GM23338 (cell line): ENCODE results near the gene CACHD1. TPM values are rescaled to one million over a fixed set of nuclear protein-coding genes. Genes with fewer than 3 reads are reported as not detected.

Experiments
- ATAC-seq: fragments of 200-7000 bp; cut with Tn5 transposase; 3 replicates; pipeline ENCODE4 v1.9.1; 2020
- DNase-seq: peaks from one replicate; pipeline ENCODE4 v3.0.0-alpha.2; 2015; ENCODE audit warnings: low spot score
- H2AFZ ChIP-seq: fragments of 200-600 bp; sonication (generic); 2 replicates; pipeline ENCODE4 v1.8.0; 2016; ENCODE audit warnings: antibody characterized with exemption, mild to moderate bottlenecking, moderate library complexity
- H3F3A ChIP-seq: fragments of 200-600 bp; sonication (generic); replicated peaks from 2 replicates; pipeline ENCODE4 v1.8.0; 2017; ENCODE audit warnings: antibody characterized with exemption, mixed run types, low read depth
- H3K27ac ChIP-seq: fragments of 200-600 bp; sonication (generic); 2 replicates; pipeline ENCODE4 v1.6.1; 2016; ENCODE audit warnings: low read depth
- H3K27me3 ChIP-seq: fragments of 200-600 bp; sonication (generic); 2 replicates; pipeline ENCODE4 v1.8.0; 2016; ENCODE audit warnings: mild to moderate bottlenecking, mixed run types, moderate library complexity; ENCODE audit not compliant: insufficient read depth
- H3K36me3 ChIP-seq: fragments of 200-600 bp; sonication (generic); 2 replicates; pipeline ENCODE4 v1.8.0; 2016; ENCODE audit warnings: mild to moderate bottlenecking; ENCODE audit not compliant: insufficient read depth
- H3K4me1 ChIP-seq: fragments of 200-600 bp; sonication (generic); 2 replicates; pipeline ENCODE4 v1.8.0; 2016; ENCODE audit warnings: mild to moderate bottlenecking, moderate library complexity; ENCODE audit not compliant: insufficient read depth
- H3K4me2 ChIP-seq: fragments of 200-600 bp; sonication (generic); 2 replicates; pipeline ENCODE4 v1.7.1; 2017; ENCODE audit warnings: mixed run types
- H3K4me3 ChIP-seq: fragments of 200-600 bp; sonication (generic); 2 replicates; pipeline ENCODE4 v1.6.1; 2016; ENCODE audit warnings: mixed run types
- H3K79me2 ChIP-seq: fragments of 200-600 bp; sonication (generic); replicated peaks from 2 replicates; pipeline ENCODE4 v1.8.0; 2017; ENCODE audit warnings: mild to moderate bottlenecking; ENCODE audit not compliant: insufficient read depth
- H3K9me2 ChIP-seq: fragments of 200-600 bp; sonication (generic); 2 replicates; pipeline ENCODE4 v1.8.0; 2017; ENCODE audit not compliant: insufficient read depth
- H4K20me1 ChIP-seq: fragments of 200-600 bp; sonication (generic); replicated peaks from 2 replicates; pipeline ENCODE4 v1.8.0; 2017; ENCODE audit warnings: mild to moderate bottlenecking; ENCODE audit not compliant: insufficient read depth
- H3K27ac Mint-ChIP-seq: 2 replicates; pipeline ENCODE4 v1.8.0; 2020; ENCODE audit warnings: inconsistent platforms, mild to moderate bottlenecking, moderate library complexity, mixed read lengths
- H3K27me3 Mint-ChIP-seq: 3 replicates; pipeline ENCODE4 v1.8.0; 2022; ENCODE audit warnings: low read depth, mild to moderate bottlenecking, moderate library complexity, mixed read lengths, inconsistent platforms; ENCODE audit not compliant: insufficient read depth, poor library complexity
- H3K36me3 Mint-ChIP-seq: 3 replicates; pipeline ENCODE4 v1.8.0; 2021; ENCODE audit warnings: low read depth, mild to moderate bottlenecking, inconsistent platforms, moderate library complexity, mixed read lengths
- H3K4me1 Mint-ChIP-seq: 3 replicates; pipeline ENCODE4 v1.8.0; 2020; ENCODE audit warnings: mild to moderate bottlenecking, inconsistent platforms, mixed read lengths
- H3K4me3 Mint-ChIP-seq: 3 replicates; pipeline ENCODE4 v1.8.0; 2021; ENCODE audit warnings: moderate library complexity, mild to moderate bottlenecking, inconsistent platforms, mixed read lengths
- H3K9me3 Mint-ChIP-seq: 3 replicates; pipeline ENCODE4 v1.8.0; 2020; ENCODE audit warnings: moderate library complexity, mild to moderate bottlenecking, inconsistent platforms, mixed read lengths
- CREB1 ChIP-seq: fragments of 250-450 bp; sonication (Bioruptor Pico); IDR thresholded peaks from 2 replicates; pipeline ENCODE4 v1.5.0; 2020; ENCODE audit warnings: low read depth, mild to moderate bottlenecking, moderate library complexity
- EZH2 ChIP-seq: fragments of 200-600 bp; sonication (generic); IDR thresholded peaks from one replicate; pipeline ENCODE4 v1.8.0; 2017; ENCODE audit warnings: antibody characterized with exemption, mild to moderate bottlenecking, low read depth; ENCODE audit not compliant: unreplicated experiment
- EZH2phosphoT487 ChIP-seq: fragments of 200-600 bp; sonication (generic); IDR thresholded peaks from one replicate; pipeline ENCODE4 v1.8.1; 2018; ENCODE audit warnings: antibody characterized with exemption; ENCODE audit not compliant: unreplicated experiment
- JUNB ChIP-seq: IDR thresholded peaks from one replicate; pipeline ENCODE4 v1.6.1; 2016; ENCODE audit warnings: antibody characterized with exemption; ENCODE audit not compliant: unreplicated experiment
- NANOG ChIP-seq: IDR thresholded peaks from 2 replicates; pipeline ENCODE4 v1.6.1; 2016; ENCODE audit warnings: antibody characterized with exemption, borderline replicate concordance
- POLR2AphosphoS5 ChIP-seq: IDR thresholded peaks from 2 replicates; pipeline ENCODE4 v1.6.1; 2016; ENCODE audit warnings: antibody characterized with exemption, low read depth
- STAT1 ChIP-seq: IDR thresholded peaks from one replicate; pipeline ENCODE4 v1.6.1; 2016; ENCODE audit warnings: antibody characterized with exemption; ENCODE audit not compliant: unreplicated experiment
- ZNF114 ChIP-seq: fragments of 250-450 bp; sonication (Bioruptor Pico); IDR thresholded peaks from 2 replicates; pipeline ENCODE4 v1.5.0; 2020; ENCODE audit warnings: mild to moderate bottlenecking, moderate library complexity
- ZNF331 ChIP-seq: fragments of 250-450 bp; sonication (Bioruptor Pico); IDR thresholded peaks from 2 replicates; pipeline ENCODE4 v1.5.0; 2020; ENCODE audit warnings: low read depth, mild to moderate bottlenecking, moderate library complexity
- polyA plus RNA-seq: library from polyadenylated mRNA; unstranded; fragments of >200 nt; fragmentation: Nextera tagmentation; extraction: Ambion mirVana; gene quantifications from 2 replicates; pipeline ENCODE4 v1.2.1, GENCODE V29; 2016
- total RNA-seq: library from RNA; depleted of rRNA; stranded (reverse); fragments of >200 nt; shearing (Covaris generic); gene quantifications from 2 replicates; pipeline ENCODE4 v1.2.3, GENCODE V29; 2014
- TF ChIP-seq, protein P1 (sequence below), 2 experiments: fragments of 200-600 bp in 1 of 2; sonication (generic) in 1 of 2; conservative IDR thresholded peaks; 2 replicates each; pipeline versions ENCODE4 v1.5.1 to v1.6.1; 2016 to 2017; ENCODE audit warnings: antibody characterized with exemption in 2 of 2, low read depth in 2 of 2, mild to moderate bottlenecking in 2 of 2, moderate library complexity in 1 of 2
- TF ChIP-seq, protein P2 (sequence below): fragments of 250-450 bp; sonication (Bioruptor Pico); IDR thresholded peaks from 2 replicates; pipeline ENCODE4 v1.5.0; 2020; ENCODE audit warnings: mild to moderate bottlenecking, moderate library complexity
- TF ChIP-seq, protein P3 (sequence below): IDR thresholded peaks from 2 replicates; pipeline ENCODE4 v1.6.1; 2016; ENCODE audit warnings: antibody characterized with exemption
- TF ChIP-seq, protein P4 (sequence below): IDR thresholded peaks from one replicate; pipeline ENCODE4 v1.6.1; 2018; ENCODE audit warnings: antibody characterized with exemption; ENCODE audit not compliant: unreplicated experiment

CACHD1 gene
- total and polyA plus RNA-seq, 2 experiments from 2014 or later = 12.6 to 43.7 TPM

DNA sequence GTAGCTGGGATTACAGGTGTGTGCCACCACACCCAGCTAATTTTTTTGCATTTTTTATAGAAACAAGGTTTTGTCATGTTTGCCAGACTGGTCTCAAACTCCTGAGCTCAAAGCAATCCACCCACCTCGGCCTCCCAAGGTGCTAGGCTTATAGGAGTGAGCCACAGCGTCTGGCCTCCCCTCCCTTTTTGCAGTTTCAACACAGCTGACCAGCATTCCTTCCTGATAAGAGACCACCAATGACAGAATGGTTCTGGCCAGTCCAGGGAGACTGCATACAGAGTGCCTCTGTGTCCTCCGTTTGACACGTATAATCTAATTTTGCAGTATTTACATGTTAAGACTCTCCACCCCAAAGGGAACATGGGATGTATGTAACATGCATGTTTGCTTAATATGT lies 46.4 kb upstream of the CACHD1 start:
- Histone ChIP-seq H3F3A (no peaks in the 10 kb centered on the region), H3K27me3 (no peaks in the 10 kb centered on the region), H3K9me2 (no peaks in the 10 kb centered on the region), H2AFZ (no peak overlapping the region; the same call in 1 of the 2 replicates), H3K27ac (no peak overlapping the region), H3K36me3 (no peaks in the 10 kb centered on the region), H3K4me3 (no peak overlapping the region), H3K79me2 (no peaks in the 10 kb centered on the region), H3K4me1 (peaks cover 7% of the 10 kb centered on the region; the same call in 1 of the 2 replicates), H4K20me1 (no peaks in the 10 kb centered on the region), H3K4me2 (no peak overlapping the region)
- Mint-ChIP-seq H3K27me3 (peaks cover 2% of the 10 kb centered on the region), H3K36me3 (no peaks in the 10 kb centered on the region), H3K4me3 (no peak overlapping the region), H3K4me1 (no peaks in the 10 kb centered on the region; the same call in 2 of the 3 replicates), H3K27ac (no peak overlapping the region), H3K9me3 (no peaks in the 10 kb centered on the region)
- no peak for TF ChIP-seq EZH2
- TF ChIP-seq EZH2phosphoT487 = no peak
- no peak for TF ChIP-seq JUNB
- TF ChIP-seq, protein P1, sequence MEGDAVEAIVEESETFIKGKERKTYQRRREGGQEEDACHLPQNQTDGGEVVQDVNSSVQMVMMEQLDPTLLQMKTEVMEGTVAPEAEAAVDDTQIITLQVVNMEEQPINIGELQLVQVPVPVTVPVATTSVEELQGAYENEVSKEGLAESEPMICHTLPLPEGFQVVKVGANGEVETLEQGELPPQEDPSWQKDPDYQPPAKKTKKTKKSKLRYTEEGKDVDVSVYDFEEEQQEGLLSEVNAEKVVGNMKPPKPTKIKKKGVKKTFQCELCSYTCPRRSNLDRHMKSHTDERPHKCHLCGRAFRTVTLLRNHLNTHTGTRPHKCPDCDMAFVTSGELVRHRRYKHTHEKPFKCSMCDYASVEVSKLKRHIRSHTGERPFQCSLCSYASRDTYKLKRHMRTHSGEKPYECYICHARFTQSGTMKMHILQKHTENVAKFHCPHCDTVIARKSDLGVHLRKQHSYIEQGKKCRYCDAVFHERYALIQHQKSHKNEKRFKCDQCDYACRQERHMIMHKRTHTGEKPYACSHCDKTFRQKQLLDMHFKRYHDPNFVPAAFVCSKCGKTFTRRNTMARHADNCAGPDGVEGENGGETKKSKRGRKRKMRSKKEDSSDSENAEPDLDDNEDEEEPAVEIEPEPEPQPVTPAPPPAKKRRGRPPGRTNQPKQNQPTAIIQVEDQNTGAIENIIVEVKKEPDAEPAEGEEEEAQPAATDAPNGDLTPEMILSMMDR (conservative IDR thresholded peaks at IDR 0.05; ENCODE audit: low read depth in 2 of 2) = no peak
- TF ChIP-seq POLR2AphosphoS5 = no peak
- no peak for TF ChIP-seq STAT1
- TF ChIP-seq ZNF114 (CRISPR knock-in tag) = no peak
- TF ChIP-seq ZNF331 (CRISPR knock-in tag) = no peak
- TF ChIP-seq, protein P2, sequence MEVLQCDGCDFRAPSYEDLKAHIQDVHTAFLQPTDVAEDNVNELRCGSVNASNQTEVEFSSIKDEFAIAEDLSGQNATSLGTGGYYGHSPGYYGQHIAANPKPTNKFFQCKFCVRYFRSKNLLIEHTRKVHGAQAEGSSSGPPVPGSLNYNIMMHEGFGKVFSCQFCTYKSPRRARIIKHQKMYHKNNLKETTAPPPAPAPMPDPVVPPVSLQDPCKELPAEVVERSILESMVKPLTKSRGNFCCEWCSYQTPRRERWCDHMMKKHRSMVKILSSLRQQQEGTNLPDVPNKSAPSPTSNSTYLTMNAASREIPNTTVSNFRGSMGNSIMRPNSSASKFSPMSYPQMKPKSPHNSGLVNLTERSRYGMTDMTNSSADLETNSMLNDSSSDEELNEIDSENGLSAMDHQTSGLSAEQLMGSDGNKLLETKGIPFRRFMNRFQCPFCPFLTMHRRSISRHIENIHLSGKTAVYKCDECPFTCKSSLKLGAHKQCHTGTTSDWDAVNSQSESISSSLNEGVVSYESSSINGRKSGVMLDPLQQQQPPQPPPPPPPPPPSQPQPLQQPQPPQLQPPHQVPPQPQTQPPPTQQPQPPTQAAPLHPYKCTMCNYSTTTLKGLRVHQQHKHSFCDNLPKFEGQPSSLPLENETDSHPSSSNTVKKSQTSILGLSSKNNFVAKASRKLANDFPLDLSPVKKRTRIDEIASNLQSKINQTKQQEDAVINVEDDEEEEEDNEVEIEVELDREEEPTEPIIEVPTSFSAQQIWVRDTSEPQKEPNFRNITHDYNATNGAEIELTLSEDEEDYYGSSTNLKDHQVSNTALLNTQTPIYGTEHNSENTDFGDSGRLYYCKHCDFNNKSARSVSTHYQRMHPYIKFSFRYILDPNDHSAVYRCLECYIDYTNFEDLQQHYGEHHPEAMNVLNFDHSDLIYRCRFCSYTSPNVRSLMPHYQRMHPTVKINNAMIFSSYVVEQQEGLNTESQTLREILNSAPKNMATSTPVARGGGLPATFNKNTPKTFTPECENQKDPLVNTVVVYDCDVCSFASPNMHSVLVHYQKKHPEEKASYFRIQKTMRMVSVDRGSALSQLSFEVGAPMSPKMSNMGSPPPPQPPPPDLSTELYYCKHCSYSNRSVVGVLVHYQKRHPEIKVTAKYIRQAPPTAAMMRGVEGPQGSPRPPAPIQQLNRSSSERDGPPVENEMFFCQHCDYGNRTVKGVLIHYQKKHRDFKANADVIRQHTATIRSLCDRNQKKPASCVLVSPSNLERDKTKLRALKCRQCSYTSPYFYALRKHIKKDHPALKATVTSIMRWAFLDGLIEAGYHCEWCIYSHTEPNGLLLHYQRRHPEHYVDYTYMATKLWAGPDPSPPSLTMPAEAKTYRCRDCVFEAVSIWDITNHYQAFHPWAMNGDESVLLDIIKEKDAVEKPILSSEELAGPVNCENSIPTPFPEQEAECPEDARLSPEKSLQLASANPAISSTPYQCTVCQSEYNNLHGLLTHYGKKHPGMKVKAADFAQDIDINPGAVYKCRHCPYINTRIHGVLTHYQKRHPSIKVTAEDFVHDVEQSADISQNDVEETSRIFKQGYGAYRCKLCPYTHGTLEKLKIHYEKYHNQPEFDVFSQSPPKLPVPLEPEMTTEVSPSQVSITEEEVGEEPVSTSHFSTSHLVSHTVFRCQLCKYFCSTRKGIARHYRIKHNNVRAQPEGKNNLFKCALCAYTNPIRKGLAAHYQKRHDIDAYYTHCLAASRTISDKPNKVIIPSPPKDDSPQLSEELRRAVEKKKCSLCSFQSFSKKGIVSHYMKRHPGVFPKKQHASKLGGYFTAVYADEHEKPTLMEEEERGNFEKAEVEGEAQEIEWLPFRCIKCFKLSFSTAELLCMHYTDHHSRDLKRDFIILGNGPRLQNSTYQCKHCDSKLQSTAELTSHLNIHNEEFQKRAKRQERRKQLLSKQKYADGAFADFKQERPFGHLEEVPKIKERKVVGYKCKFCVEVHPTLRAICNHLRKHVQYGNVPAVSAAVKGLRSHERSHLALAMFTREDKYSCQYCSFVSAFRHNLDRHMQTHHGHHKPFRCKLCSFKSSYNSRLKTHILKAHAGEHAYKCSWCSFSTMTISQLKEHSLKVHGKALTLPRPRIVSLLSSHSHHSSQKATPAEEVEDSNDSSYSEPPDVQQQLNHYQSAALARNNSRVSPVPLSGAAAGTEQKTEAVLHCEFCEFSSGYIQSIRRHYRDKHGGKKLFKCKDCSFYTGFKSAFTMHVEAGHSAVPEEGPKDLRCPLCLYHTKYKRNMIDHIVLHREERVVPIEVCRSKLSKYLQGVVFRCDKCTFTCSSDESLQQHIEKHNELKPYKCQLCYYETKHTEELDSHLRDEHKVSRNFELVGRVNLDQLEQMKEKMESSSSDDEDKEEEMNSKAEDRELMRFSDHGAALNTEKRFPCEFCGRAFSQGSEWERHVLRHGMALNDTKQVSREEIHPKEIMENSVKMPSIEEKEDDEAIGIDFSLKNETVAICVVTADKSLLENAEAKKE (CRISPR knock-in tag) = no peak
- TF ChIP-seq NANOG = no peak
- TF ChIP-seq, protein P3, sequence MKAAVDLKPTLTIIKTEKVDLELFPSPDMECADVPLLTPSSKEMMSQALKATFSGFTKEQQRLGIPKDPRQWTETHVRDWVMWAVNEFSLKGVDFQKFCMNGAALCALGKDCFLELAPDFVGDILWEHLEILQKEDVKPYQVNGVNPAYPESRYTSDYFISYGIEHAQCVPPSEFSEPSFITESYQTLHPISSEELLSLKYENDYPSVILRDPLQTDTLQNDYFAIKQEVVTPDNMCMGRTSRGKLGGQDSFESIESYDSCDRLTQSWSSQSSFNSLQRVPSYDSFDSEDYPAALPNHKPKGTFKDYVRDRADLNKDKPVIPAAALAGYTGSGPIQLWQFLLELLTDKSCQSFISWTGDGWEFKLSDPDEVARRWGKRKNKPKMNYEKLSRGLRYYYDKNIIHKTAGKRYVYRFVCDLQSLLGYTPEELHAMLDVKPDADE = no peak
- no peak for TF ChIP-seq CREB1
- TF ChIP-seq, protein P4, sequence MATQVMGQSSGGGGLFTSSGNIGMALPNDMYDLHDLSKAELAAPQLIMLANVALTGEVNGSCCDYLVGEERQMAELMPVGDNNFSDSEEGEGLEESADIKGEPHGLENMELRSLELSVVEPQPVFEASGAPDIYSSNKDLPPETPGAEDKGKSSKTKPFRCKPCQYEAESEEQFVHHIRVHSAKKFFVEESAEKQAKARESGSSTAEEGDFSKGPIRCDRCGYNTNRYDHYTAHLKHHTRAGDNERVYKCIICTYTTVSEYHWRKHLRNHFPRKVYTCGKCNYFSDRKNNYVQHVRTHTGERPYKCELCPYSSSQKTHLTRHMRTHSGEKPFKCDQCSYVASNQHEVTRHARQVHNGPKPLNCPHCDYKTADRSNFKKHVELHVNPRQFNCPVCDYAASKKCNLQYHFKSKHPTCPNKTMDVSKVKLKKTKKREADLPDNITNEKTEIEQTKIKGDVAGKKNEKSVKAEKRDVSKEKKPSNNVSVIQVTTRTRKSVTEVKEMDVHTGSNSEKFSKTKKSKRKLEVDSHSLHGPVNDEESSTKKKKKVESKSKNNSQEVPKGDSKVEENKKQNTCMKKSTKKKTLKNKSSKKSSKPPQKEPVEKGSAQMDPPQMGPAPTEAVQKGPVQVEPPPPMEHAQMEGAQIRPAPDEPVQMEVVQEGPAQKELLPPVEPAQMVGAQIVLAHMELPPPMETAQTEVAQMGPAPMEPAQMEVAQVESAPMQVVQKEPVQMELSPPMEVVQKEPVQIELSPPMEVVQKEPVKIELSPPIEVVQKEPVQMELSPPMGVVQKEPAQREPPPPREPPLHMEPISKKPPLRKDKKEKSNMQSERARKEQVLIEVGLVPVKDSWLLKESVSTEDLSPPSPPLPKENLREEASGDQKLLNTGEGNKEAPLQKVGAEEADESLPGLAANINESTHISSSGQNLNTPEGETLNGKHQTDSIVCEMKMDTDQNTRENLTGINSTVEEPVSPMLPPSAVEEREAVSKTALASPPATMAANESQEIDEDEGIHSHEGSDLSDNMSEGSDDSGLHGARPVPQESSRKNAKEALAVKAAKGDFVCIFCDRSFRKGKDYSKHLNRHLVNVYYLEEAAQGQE = no peak
- ATAC-seq (no peak), DNase-seq (no peak)
